Measurements from ENCODE around the gene UBE2D1.
"Not testable (repeated sequence)": the region's sequence is repeated elsewhere in the genome, so short reads cannot be mapped to it uniquely, and the experiment has no call there.

Gene UBE2D1

DNA sequence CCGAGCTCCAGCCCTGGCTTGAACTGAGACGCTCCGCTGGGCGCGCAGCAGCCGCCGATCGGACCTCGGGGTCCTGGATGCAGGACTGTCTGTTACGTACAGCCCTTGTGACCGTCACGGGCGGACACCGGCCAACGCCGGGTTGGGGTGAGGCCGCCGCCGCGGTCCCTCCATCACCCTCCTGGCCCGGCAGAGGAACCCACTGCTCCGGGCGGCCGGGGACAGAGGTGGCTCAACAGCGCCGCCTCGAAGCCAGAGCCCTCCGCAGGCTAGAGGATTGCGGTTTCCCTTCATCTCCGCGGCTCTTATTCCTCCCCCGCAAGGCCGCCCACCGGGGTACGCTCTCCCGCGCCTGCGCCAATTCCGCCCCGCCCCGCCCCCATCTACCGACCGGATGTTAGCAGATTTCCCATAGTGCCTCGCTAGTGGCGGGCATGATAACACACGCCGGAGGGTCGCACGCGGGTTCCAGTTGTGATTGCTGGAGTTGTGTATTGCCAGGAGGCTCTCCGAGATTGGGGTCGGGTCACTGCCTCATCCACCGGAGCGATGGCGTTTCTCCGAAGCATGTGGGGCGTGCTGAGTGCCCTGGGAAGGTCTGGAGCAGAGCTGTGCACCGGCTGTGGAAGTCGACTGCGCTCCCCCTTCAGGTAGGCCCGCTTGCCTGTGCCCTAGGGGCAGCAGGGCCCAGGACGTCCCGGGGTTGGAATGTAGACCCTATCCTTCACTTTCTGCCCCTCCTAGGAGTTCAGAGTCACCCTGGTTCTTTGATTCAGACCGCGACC lies 50.4 kb downstream of the UBE2D1 start, which contains the start of gene TFAM:
TSS of gene TFAM (plus strand) at position 412 of the 785 bp plus-strand sequence. CDS start at position 550, 138 bp downstream.
- DNase-seq = peak; percentile 74

DNA sequence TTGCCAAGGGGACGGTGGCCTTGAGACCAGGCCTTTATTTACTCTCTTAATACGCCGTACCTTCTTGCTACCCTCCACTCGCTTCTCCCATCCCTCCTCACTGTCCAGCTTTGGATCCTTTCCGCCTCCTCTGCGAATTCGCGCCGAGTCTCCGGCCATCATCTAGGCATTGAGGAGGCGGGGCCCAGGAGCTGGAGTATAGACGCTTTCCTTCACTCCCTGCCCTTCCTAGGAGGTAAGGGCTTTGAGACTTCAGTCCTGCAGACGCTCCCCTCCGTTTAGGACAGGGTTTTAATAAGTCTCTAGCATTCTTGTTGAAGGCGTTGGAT lies 50.9 kb downstream of the UBE2D1 start:
- DNase-seq = no peak

DNA sequence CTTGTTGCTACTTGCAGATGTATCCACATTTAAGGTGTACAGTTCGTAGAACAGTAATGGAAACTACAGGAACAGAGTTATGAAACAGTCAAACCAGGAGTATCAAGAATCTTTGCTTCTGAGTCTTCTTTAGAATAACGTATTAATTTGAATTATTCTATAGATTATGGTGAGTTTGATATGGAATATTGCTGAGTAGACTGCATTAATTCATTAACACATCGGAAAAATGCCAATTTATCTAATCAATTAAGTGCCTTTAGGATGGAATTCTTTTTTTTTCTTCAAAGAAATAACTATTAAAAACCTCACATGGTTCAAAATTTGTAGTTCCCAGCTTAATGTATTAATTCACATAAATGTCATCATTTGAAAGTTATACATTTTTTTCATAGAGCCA lies 54.2 kb downstream of the UBE2D1 start:
- no peak for DNase-seq

GRCh38 chr10:58393317-58393716 lies 58.5 kb downstream of the UBE2D1 start:
- DNase-seq = no peak

DNA sequence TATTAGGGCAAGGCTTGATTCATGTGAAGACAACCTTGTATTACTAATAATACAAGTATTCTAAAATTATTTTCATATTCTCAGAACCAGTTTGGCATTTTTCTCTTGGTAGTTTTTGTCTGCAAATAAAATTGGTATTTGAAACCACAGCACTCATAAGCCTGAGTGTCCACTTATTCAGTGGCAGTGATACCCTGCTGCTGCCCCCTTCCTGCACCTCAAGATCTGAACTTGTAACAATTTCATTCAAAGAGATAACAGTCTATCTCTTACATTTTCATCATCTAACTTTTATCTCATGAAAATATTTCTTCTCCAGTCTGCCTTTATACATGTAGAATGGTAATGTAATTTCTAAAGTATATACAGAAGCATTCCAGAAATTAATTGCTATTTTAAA lies 59.7 kb downstream of the UBE2D1 start:
- DNase-seq = no peak

DNA sequence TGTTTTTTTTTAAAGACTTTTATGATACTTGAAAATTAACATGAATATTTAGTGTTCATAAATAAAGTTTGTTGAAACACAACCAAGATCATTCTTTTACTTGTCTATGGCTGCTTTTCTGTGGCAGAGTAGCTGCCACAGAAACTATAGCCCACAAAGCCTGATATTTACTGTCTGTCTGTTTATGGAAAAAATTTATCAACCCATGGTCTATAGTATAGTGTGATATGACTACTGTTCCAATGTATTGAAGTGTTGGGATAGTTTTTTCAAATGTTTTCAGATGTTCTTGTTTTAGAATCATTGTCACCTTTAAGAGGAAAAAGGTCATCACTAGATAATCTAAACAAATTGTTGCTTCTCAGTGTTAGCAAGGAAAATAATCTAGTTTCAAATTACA lies 61.3 kb downstream of the UBE2D1 start:
- no peak for DNase-seq

- no peak for DNase-seq
Observed at GRCh38 chr10:58397830-58398229, 63.0 kb downstream of the UBE2D1 start.

DNA sequence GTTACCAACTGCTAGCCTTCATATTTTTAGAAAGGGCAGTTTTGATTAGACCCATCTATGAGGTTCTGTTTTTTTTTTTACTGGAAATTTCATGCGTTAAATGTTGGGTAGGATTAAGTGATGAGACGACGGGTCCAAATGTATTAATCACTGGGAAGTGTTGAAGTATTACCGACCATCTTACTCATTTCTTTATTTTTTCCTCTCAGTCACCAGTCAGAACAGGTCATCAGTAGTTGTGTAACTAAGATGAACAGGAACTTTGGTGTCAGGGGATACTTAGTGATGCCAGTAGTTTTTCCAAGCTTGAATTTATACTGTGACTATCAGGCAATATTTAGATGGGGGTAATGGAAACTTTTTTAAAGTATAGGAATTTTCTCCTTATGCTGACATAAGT lies 64.6 kb downstream of the UBE2D1 start:
- no peak for DNase-seq

DNA sequence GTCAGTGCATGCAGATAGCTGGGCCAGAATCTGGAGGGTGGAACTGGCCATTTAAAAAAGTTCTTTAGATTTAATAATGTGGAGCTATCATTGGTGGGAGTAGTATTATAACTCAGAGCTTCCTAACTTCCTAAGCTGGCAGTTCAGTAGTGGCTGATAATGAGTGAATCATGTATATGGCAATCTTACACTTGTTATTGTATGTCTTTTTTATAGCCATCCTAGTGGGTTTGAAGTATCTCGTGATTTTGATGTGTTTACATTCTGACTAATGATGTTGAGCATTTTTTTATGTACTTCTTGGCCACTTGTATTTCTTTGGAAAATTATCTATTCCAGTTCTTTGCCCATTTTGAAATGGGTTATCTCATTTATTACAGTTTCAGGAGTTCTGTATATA lies 65.8 kb downstream of the UBE2D1 start:
- no peak for DNase-seq

DNA sequence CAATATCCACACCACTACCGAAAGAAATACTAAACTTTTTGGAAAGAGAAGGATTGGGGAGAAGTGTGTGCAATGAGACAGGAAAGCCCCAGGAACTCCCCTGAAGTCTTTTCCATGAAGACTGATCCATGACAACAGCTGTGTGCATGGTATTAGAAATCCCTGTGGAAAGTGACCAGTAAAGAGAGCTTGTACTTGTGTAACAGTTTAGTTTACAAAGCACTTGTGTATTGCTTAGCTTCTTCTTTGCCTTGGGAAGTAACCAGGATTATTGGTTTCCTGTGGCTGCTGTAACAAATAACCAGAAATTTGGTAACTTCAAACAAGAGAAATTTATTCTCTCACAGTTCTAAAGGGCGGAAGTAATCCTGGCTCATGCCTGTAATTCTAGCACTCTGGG lies 69.2 kb downstream of the UBE2D1 start:
- no peak for DNase-seq

- DNase-seq = no peak
Observed at GRCh38 chr10:58409956-58410610, 75.3 kb downstream of the UBE2D1 start.

DNA sequence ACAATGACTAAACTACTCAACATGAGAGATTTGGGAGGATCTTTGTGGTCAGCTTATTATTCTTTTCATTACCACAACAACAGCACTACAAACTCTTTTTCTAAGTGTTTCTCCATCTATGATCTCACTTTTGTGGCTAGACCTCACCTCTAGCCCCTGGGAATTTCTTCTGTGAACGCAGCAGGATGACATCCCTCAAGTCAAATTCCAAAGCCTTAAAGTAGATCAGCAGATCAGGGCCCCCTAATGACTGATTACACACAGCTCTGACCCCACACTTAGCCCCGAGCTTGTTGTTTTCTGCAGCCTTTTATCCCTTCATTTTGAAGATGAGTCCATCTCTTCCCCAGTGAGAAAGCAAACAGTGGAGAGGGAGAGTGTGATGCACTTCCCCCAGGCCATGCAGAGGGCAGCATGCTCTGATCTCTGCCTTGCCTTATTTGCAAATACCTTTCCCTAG lies 77.7 kb downstream of the UBE2D1 start:
- DNase-seq = no peak

DNA sequence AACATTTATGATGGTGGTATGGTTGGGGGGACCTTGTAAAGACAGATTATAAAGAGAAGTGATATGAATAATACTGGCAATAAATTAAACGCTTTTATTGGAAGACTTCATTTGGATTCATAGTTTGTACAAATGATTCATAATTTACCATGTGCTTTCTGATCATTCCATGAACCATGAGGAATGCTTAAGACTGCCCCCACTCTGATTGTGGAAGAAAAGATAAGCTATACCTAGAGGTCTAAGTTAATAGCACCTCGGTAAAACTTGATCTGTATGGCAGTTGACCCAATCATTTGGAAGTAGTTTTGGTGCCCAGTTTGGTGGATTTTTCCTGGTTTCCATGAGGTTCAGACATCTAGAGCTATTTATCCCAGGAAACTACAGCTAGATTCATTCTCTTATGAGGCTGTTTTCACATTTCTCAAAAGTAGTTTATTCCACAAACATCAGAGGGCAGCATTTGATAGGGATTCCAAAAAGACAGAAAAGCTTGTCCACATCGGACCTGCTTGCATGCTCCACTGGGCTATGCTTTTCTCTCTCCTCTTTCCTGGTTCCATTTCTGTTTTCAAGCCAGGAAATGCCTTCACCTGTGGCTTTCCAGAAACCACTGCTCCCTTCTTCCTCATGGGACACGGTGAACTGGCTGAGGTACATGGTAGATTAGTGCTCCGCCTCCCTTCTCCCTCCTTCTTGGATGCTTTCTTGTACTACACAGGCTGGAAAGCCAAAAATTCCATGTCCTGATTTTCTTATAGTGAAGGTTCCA lies 79.7 kb downstream of the UBE2D1 start:
- DNase-seq = no peak

DNA sequence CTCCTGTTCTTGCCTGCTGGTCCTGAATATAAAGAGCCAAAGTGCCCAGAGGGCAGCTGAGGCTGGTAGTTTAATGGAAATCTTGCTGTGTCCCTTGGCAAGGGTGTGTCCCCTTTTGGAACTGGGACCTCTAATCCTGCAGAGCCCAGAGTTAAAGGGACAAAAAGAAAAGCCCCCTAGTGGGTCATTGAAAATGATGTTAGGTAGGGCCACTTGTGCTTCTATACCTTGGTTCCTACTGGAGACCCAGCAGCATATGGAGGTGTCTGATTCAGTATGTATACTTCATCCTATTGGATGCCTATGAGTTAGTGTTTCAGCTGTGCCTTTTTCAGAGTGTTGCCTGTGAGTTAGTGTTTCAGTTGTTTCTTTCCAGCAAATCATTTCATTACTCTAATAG lies 81.0 kb downstream of the UBE2D1 start:
- DNase-seq = no peak

DNA sequence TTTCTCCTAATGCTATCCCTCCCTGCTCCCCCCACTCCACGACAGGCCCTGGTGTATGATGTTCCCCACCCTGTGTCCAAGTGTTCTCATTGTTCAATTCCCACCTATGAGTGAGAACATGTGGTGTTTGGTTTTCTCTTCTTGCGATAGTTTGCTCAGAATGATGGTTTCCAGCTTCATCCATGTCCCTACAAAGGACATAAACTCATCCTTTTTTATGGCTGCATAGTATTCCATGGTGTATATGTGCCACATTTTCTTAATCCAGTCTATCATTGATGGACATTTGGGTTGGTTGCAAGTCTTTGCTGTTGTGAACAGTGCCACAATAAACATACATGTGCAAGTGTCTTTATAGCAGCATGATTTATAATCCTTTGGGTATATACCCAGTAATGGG lies 83.1 kb downstream of the UBE2D1 start:
- not testable (repeated sequence) for DNase-seq
